CD4-positive, alpha-beta T cell treated with Interleukin-4 for 4 hours (primary cell): ENCODE results near the gene PIM1.
A peak's percentile ranks its signal among the peaks of the same experiment; 100 is the strongest.
"Not testable (repeated sequence)": the region's sequence is repeated elsewhere in the genome, so short reads cannot be mapped to it uniquely, and the experiment has no call there.

ENCODE experiments used
- DNase-seq: peaks from one replicate; pipeline ENCODE4 v3.0.0-alpha.2; 2020

The PIM1 gene

GRCh38 chr6:37171970-37172812 is 2.2 kb downstream of the PIM1 start:
- DNase-seq = peak; percentile 98

- DNase-seq = no peak
Measured at GRCh38 chr6:37172912-37173492, 3.0 kb downstream of the PIM1 start.

- DNase-seq = peak; percentile 94
Measured at GRCh38 chr6:37173493-37174195, 3.7 kb downstream of the PIM1 start.

- DNase-seq = no peak
Measured at GRCh38 chr6:37174196-37174514, 4.2 kb downstream of the PIM1 start.

GRCh38 chr6:37174515-37175331 is 4.8 kb downstream of the PIM1 start:
- no peak for DNase-seq

- DNase-seq = no peak
Measured at GRCh38 chr6:37175332-37176267, 5.6 kb downstream of the PIM1 start.

- DNase-seq = no peak
Measured at GRCh38 chr6:37176268-37177076, 6.5 kb downstream of the PIM1 start.

GRCh38 chr6:37177077-37177934 is 7.4 kb downstream of the PIM1 start:
- no peak for DNase-seq

- DNase-seq = no peak
Measured at GRCh38 chr6:37177935-37178517, 8.1 kb downstream of the PIM1 start.

- DNase-seq = no peak
Measured at GRCh38 chr6:37180075-37180474, 10.1 kb downstream of the PIM1 start.

- DNase-seq = not testable (repeated sequence)
Measured at GRCh38 chr6:37180610-37181009, 10.7 kb downstream of the PIM1 start.

- DNase-seq = peak; percentile 88
Measured at GRCh38 chr6:37182736-37183590, 13.0 kb downstream of the PIM1 start.

GRCh38 chr6:37185949-37186720 is 16.2 kb downstream of the PIM1 start:
- not testable (repeated sequence) for DNase-seq

- no peak for DNase-seq
Measured at GRCh38 chr6:37187321-37188022, 17.5 kb downstream of the PIM1 start.

GRCh38 chr6:37188962-37189510 is 19.1 kb downstream of the PIM1 start:
- DNase-seq = no peak

- DNase-seq = no peak
Measured at GRCh38 chr6:37190159-37190535, 20.2 kb downstream of the PIM1 start.

- no peak for DNase-seq
Measured at GRCh38 chr6:37192666-37193065, 22.7 kb downstream of the PIM1 start.
